Ovary (tissue), 9 donors: ENCODE data around the gene FHAD1. TPM values are rescaled to one million over a fixed set of nuclear protein-coding genes. Genes with fewer than 3 reads are reported as not detected.

Experiments used
- DNase-seq, 5 donors: peaks; one replicate each; pipeline ENCODE4 v3.0.0-alpha.2; 2019 to 2020
- H3K27ac ChIP-seq, 2 donors: fragments of 200-600 bp; one replicate each; pipeline versions ENCODE4 v1.5.1 to v1.8.0; 2019 to 2022
- H3K27me3 ChIP-seq: fragments of 200-600 bp; one replicate; pipeline ENCODE4 v1.8.0; 2022
- H3K36me3 ChIP-seq: fragments of 200-600 bp; sonication (generic); one replicate; pipeline ENCODE4 v1.5.1; 2019
- H3K4me1 ChIP-seq: one replicate; pipeline ENCODE4 v1.8.1; 2013; ENCODE audit warnings: mild to moderate bottlenecking, moderate library complexity; ENCODE audit not compliant: insufficient read depth
- H3K4me3 ChIP-seq: fragments of 200-600 bp; sonication (generic); one replicate; pipeline ENCODE4 v1.5.1; 2017
- H3K9me3 ChIP-seq, 2 donors: fragments of 200-600 bp in 1 of 2; sonication (generic) in 1 of 2; one replicate each; pipeline versions ENCODE4 v1.5.1 to v1.8.1; 2013 to 2019; ENCODE audit warnings: mild to moderate bottlenecking in 1 of 2, moderate library complexity in 1 of 2
- EP300 ChIP-seq: sonication (generic); formaldehyde crosslinking; IDR thresholded peaks from one replicate; pipeline ENCODE4 v1.6.1; 2017; ENCODE audit warnings: antibody characterized with exemption
- POLR2A ChIP-seq: fragments of 450-650 bp; IDR thresholded peaks from one replicate; pipeline ENCODE4 v1.6.1; 2017; ENCODE audit warnings: antibody characterized with exemption, mild to moderate bottlenecking, moderate library complexity
- WGBS, 3 donors: extraction: QIAGEN DNeasy Blood & Tissue Kit in 1 of 3; methylation state at CpG; one replicate each; pipeline versions ENCODE4 v1.1.5 to v1.1.7; 2013 to 2017; 5-methylcytosine and 5-hydroxymethylcytosine counted together
- intact Hi-C, 4 donors: fragments of 100-400 bp; cut with DNase I; formaldehyde crosslinking; loops; one replicate each; pipeline versions ENCODE4 v1.11.0 to v1.15.1; 2022 to 2023
- polyA plus RNA-seq, 2 donors: library from polyadenylated mRNA; stranded (reverse); fragments of 200-250 nt in 1 of 2; fragments of 350-450 nt in 1 of 2; fragmentation: Illumina TruSeq in 1 of 2; extraction: RNeasy Lipid Tissue Mini Kit (QIAGEN cat#74804) in 1 of 2; gene quantifications; one replicate each; pipeline ENCODE4 v1.2.3, GENCODE V29; 2013 to 2014
- total RNA-seq, 7 donors: library from RNA; depleted of rRNA in 2 of 7; stranded (reverse); fragments of >200 nt in 2 of 7; fragmentation: NEBNext Ultra II Directional in 3 of 7; extraction: Animal tissue kit (Norgen Biotek cat#: 25700) in 3 of 7; gene quantifications; one replicate each; pipeline versions ENCODE4 v1.1.0 to v1.2.4, GENCODE V29; 2016 to 2023
- TF ChIP-seq, protein P1 (sequence below), 3 donors: fragments of 450-650 bp in 2 of 3; fragments of 200-600 bp in 1 of 3; IDR thresholded peaks; one replicate each; pipeline versions ENCODE4 v1.5.1 to v1.8.0; 2016 to 2022; ENCODE audit warnings: antibody characterized with exemption in 3 of 3, mild to moderate bottlenecking in 1 of 3
- donor health status: DM: no; HTN: no; CAD: no; lungs with moderate emphysema.
- donor health status: DM: no; HTN: no; CAD: no.
- donor health status: Bipolar disorder and iron deficiency.
- donor health status: DM: yes; HTN: yes; CAD: no.
- donor health status: DM: no; HTN: no; CAD: no.
- donor health status: DM: yes; HTN: yes; CAD: no.

FHAD1 gene
- total and polyA plus RNA-seq, 9 donors = 0.40 to 23.0 (median 1.4) TPM

DNA sequence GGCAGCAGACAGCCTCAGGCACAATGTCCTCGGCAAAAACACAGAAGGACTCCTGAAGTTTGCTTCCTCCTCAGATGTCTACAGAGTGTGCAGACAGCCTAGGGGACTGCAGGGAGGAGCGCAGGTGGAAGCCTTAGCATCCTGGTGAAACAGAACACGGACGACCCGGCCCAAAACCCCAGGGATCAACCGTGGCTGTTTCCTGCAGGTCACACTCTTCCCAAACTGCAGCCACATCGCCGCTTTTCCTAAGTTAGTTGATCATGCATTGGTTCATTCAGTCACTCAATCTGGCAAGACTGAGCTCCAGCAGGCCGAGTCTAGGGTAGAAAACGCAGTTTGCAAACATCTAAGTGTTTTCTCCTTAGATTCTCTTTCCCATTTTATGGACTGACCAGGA is 33.4 kb downstream of the FHAD1 start:
- 90 to 94% (median 90%) methylated on average over 10 of the region's 10 CpGs for WGBS, 3 donors
- Histone ChIP-seq H3K4me1 (peaks cover 9% of the 10 kb centered on the region), H3K9me3 (no peaks in the 10 kb centered on the region), H3K4me3 (no peak overlapping the region), H3K36me3 (no peaks in the 10 kb centered on the region), H3K27me3 (no peaks in the 10 kb centered on the region), H3K27ac (no peak overlapping the region)
- no peak for DNase-seq
- TF ChIP-seq, protein P1, sequence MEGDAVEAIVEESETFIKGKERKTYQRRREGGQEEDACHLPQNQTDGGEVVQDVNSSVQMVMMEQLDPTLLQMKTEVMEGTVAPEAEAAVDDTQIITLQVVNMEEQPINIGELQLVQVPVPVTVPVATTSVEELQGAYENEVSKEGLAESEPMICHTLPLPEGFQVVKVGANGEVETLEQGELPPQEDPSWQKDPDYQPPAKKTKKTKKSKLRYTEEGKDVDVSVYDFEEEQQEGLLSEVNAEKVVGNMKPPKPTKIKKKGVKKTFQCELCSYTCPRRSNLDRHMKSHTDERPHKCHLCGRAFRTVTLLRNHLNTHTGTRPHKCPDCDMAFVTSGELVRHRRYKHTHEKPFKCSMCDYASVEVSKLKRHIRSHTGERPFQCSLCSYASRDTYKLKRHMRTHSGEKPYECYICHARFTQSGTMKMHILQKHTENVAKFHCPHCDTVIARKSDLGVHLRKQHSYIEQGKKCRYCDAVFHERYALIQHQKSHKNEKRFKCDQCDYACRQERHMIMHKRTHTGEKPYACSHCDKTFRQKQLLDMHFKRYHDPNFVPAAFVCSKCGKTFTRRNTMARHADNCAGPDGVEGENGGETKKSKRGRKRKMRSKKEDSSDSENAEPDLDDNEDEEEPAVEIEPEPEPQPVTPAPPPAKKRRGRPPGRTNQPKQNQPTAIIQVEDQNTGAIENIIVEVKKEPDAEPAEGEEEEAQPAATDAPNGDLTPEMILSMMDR (IDR thresholded peaks at IDR 0.05) = no peak
- no peak for TF ChIP-seq POLR2A
- intact Hi-C loops = no loop called here

DNA sequence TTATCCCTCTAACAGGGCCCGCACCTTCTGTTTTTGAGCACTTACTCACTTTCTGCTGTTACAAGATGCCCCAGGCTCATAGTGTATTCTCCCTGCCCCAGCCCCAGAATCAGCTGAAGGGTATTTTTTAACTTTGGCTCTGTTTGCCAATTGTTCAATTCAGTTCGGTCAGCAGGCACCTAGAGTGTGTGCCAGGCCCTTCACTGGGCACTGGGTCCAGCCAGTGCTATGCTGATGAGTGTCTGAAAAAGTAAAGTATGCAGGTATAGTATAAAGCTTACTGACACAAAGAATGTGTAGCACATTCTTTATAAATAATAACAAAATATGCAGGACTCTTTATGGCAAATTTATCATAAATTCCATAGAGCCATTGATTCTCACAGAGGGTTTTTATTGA is 35.0 kb downstream of the FHAD1 start:
- intact Hi-C loops = no loop called here
- 82 to 89% (median 89%) methylated on average over 2 of the region's 2 CpGs for WGBS, 3 donors
- DNase-seq = no peak
- Histone ChIP-seq H3K27ac (no peak overlapping the region), H3K9me3 (no peaks in the 10 kb centered on the region), H3K4me1 (peaks cover 9% of the 10 kb centered on the region), H3K27me3 (no peaks in the 10 kb centered on the region), H3K4me3 (no peak overlapping the region), H3K36me3 (no peaks in the 10 kb centered on the region)
- TF ChIP-seq EP300 = no peak
- TF ChIP-seq, protein P1 (IDR thresholded peaks at IDR 0.05) = no peak
- no peak for TF ChIP-seq POLR2A

- DNase-seq = no peak
- TF ChIP-seq EP300 (no peak), POLR2A (no peak)
- TF ChIP-seq, protein P1 (IDR thresholded peaks at IDR 0.05) = no peak
- Histone ChIP-seq H3K9me3 (no peaks in the 10 kb centered on the region), H3K4me1 (peaks cover 9% of the 10 kb centered on the region), H3K27ac (no peak overlapping the region), H3K27me3 (no peaks in the 10 kb centered on the region), H3K4me3 (no peak overlapping the region), H3K36me3 (no peaks in the 10 kb centered on the region)
- intact Hi-C loops = no loop called here
- WGBS, 3 donors = 85 to 92% (median 89%) methylated on average over 7 of the region's 7 CpGs
Observed at GRCh38 chr1:15282810-15283474, 35.9 kb downstream of the FHAD1 start.

GRCh38 chr1:15283526-15283925 is 36.5 kb downstream of the FHAD1 start:
- no peak for DNase-seq
- Histone ChIP-seq H3K36me3 (no peaks in the 10 kb centered on the region), H3K9me3 (no peaks in the 10 kb centered on the region), H3K4me3 (no peak overlapping the region), H3K4me1 (peaks cover 9% of the 10 kb centered on the region), H3K27me3 (no peaks in the 10 kb centered on the region), H3K27ac (no peak overlapping the region)
- TF ChIP-seq POLR2A (no peak), EP300 (no peak)
- TF ChIP-seq, protein P1 (IDR thresholded peaks at IDR 0.05) = no peak
- intact Hi-C loops = no loop called here
- WGBS, 3 donors = 85 to 94% (median 89%) methylated on average over 2 of the region's 2 CpGs
